Keratinocyte (primary cell): ENCODE measurements around the gene GANAB. TPM values are rescaled to one million over a fixed set of nuclear protein-coding genes. Genes with fewer than 3 reads are reported as not detected.

ENCODE experiments used
- DNase-seq: peaks from one replicate; pipeline ENCODE4 v3.0.0-alpha.2; 2011; ENCODE audit warnings: low read depth, missing footprints, low spot score
- FAIRE-seq: peaks from 2 replicates; lab custom pipeline; 2011; peaks lifted over from hg19 to GRCh38; lab: Jason Lieb, UNC
- H2AFZ ChIP-seq: 2 replicates; pipeline ENCODE4 v1.6.0; 2012; ENCODE audit warnings: low read length, control low read depth, inconsistent platforms; ENCODE audit not compliant: control insufficient read depth
- H3K27ac ChIP-seq: 2 replicates; pipeline ENCODE4 v1.5.1; 2011; ENCODE audit warnings: low read length; ENCODE audit not compliant: control insufficient read depth, insufficient read depth
- H3K27me3 ChIP-seq: 3 replicates; pipeline ENCODE4 v1.6.0; 2011; ENCODE audit warnings: low read length; ENCODE audit not compliant: control insufficient read depth, insufficient read depth; ENCODE audit errors: extremely low read depth
- H3K36me3 ChIP-seq, 2 experiments: 2 replicates in 1 of 2; 3 replicates in 1 of 2; pipeline ENCODE4 v1.5.1; 2011; ENCODE audit warnings: low read length in 2 of 2, mild to moderate bottlenecking in 1 of 2; ENCODE audit not compliant: control insufficient read depth in 2 of 2, insufficient read depth in 2 of 2; ENCODE audit errors: extremely low read depth in 1 of 2
- H3K4me1 ChIP-seq: 3 replicates; pipeline ENCODE4 v1.5.1; 2011; ENCODE audit warnings: low read length; ENCODE audit not compliant: control insufficient read depth, insufficient read depth; ENCODE audit errors: extremely low read depth
- H3K4me2 ChIP-seq: 3 replicates; pipeline ENCODE4 v1.6.0; 2011; ENCODE audit warnings: low read depth, low read length; ENCODE audit not compliant: control insufficient read depth, insufficient read depth; ENCODE audit errors: extremely low read depth
- H3K4me3 ChIP-seq, 3 experiments: fragments of 200-600 bp in 1 of 3; sonication (generic) in 1 of 3; 2 replicates in 2 of 3; 3 replicates in 1 of 3; pipeline ENCODE4 v1.5.1; 2011 to 2016; ENCODE audit warnings: low read length in 3 of 3, mild to moderate bottlenecking in 3 of 3, control low read depth in 2 of 3, inconsistent platforms in 1 of 3, low read depth in 1 of 3, mixed read lengths in 1 of 3, mixed run types in 1 of 3, moderate library complexity in 1 of 3; ENCODE audit not compliant: control insufficient read depth in 2 of 3, insufficient read depth in 2 of 3; ENCODE audit errors: extremely low read depth in 1 of 3
- H3K79me2 ChIP-seq: 2 replicates; pipeline ENCODE4 v1.6.0; 2012; ENCODE audit warnings: low read length; ENCODE audit not compliant: control insufficient read depth, insufficient read depth
- H3K9ac ChIP-seq: 3 replicates; pipeline ENCODE4 v1.6.0; 2011; ENCODE audit warnings: low read length; ENCODE audit not compliant: control insufficient read depth, insufficient read depth; ENCODE audit errors: extremely low read depth
- H3K9me1 ChIP-seq: 3 replicates; pipeline ENCODE4 v1.6.0; 2011; ENCODE audit warnings: low read length; ENCODE audit not compliant: control insufficient read depth, insufficient read depth; ENCODE audit errors: extremely low read depth
- H3K9me3 ChIP-seq: 2 replicates; pipeline ENCODE4 v1.5.1; 2012; ENCODE audit warnings: low read depth, low read length; ENCODE audit not compliant: control insufficient read depth
- H4K20me1 ChIP-seq: 3 replicates; pipeline ENCODE4 v1.6.0; 2011; ENCODE audit warnings: low read length; ENCODE audit not compliant: control insufficient read depth, insufficient read depth; ENCODE audit errors: extremely low read depth
- EZH2 ChIP-seq: IDR thresholded peaks from one replicate; pipeline ENCODE4 v1.6.1; 2012; ENCODE audit warnings: inconsistent platforms, mild to moderate bottlenecking, low read length, moderate library complexity
- dilution Hi-C: fragments of 300-500 bp; cut with MboI; formaldehyde crosslinking; loops from one replicate; pipeline ENCODE4 v1.7.0; 2020; ENCODE audit warnings: low sequenced_read_pairs; ENCODE audit not compliant: extremely low pct_ligation_motif_present
- polyA plus RNA-seq, 5 experiments: library from polyadenylated mRNA; depleted of rRNA in 3 of 5; stranded (reverse) in 3 of 5; stranded (forward) in 1 of 5; unstranded in 1 of 5; fragments of >200 nt; gene quantifications; 1 replicate in 1 of 5; 2 replicates in 3 of 5; 3 replicates in 1 of 5; pipeline versions ENCODE4 v1.2.1 to v1.2.3, GENCODE V29; 2011 to 2012; ENCODE audit warnings: missing spikeins in 2 of 5, low read depth in 1 of 5, low replicate concordance in 1 of 5
- TF ChIP-seq, protein P1 (sequence below), 3 experiments: IDR thresholded peaks in 1 of 3; conservative IDR thresholded peaks in 1 of 3; optimal IDR thresholded peaks in 1 of 3; 2 replicates in 2 of 3; 3 replicates in 1 of 3; pipeline versions ENCODE3 to v1.5.1; 2011; ENCODE audit warnings: low read length in 3 of 3, mild to moderate bottlenecking in 3 of 3, moderate library complexity in 2 of 3, control low read depth in 1 of 3, inconsistent platforms in 1 of 3; ENCODE audit not compliant: insufficient read depth in 2 of 3; ENCODE audit errors: extremely low read depth in 1 of 3

GANAB gene
- polyA plus RNA-seq, 1 donor (not counting 4 experiments of a cell fraction or from before 2014, with no cell fraction given): 153 TPM

DNA sequence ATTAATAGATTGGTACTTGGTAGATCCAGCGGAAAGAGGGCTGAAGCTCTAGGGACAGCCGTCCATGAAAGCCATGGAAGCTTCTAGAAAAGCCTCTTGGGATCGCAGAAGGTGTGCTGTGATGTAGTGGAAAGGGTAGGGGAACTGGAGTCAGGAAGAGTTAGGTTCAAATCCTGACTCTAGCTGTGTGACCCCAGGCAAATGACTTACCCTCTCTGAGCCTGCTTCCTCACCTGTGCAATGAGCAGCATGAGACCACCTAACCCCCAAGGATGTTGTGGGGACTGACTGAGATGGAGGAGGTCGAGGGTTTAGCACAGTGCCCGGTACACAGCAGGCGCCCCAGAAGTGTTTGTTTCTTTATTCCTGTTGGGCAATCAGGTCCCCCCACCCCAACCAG is 36.0 kb downstream of the GANAB start:
- TF ChIP-seq EZH2: no peak
- TF ChIP-seq, protein P1, sequence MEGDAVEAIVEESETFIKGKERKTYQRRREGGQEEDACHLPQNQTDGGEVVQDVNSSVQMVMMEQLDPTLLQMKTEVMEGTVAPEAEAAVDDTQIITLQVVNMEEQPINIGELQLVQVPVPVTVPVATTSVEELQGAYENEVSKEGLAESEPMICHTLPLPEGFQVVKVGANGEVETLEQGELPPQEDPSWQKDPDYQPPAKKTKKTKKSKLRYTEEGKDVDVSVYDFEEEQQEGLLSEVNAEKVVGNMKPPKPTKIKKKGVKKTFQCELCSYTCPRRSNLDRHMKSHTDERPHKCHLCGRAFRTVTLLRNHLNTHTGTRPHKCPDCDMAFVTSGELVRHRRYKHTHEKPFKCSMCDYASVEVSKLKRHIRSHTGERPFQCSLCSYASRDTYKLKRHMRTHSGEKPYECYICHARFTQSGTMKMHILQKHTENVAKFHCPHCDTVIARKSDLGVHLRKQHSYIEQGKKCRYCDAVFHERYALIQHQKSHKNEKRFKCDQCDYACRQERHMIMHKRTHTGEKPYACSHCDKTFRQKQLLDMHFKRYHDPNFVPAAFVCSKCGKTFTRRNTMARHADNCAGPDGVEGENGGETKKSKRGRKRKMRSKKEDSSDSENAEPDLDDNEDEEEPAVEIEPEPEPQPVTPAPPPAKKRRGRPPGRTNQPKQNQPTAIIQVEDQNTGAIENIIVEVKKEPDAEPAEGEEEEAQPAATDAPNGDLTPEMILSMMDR (optimal IDR thresholded peaks at IDR 0.05 in 1 of 3, IDR thresholded peaks at IDR 0.05 in 1 of 3, conservative IDR thresholded peaks at IDR 0.05 in 1 of 3; ENCODE audit: extremely low read depth in 1 of 3, insufficient read depth in 2 of 3, low read length in 3 of 3): no peak
- Histone ChIP-seq H3K4me2 (no peak overlapping the region), H3K9ac (no peak overlapping the region), H3K4me3 (no peak overlapping the region), H3K79me2 (no peaks in the 10 kb centered on the region), H3K27ac (no peak overlapping the region), H4K20me1 (no peaks in the 10 kb centered on the region), H3K36me3 (peaks cover 9 to 14% of the 10 kb centered on the region in 2 experiments), H3K9me1 (no peaks in the 10 kb centered on the region), H3K27me3 (no peaks in the 10 kb centered on the region), H3K4me1 (peaks cover 20% of the 10 kb centered on the region), H3K9me3 (no peaks in the 10 kb centered on the region), H2AFZ (no peak overlapping the region)
- DNase-seq: no peak
- dilution Hi-C loops: no loop called here
- FAIRE-seq: no peak

DNA sequence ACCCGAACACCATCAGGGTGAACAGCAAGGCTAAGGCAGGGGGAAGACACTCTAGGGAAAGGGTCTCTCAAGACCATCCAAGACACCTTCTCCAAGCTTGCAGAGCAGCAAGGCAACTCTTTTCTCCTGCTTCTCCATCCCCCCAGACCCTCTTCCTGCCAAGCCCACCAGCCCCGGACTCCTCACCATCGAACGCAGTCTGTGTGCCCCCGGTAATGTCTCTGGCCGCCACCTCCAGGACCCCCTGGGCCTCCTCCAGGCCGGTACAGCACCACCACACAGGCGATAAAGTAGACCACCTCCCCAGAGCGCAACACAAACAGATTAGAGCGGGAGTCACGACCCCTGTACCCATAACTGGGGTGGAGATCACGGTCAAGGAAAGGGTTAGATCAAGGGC is 37.6 kb downstream of the GANAB start:
- no peak for TF ChIP-seq EZH2
- TF ChIP-seq, protein P1 (optimal IDR thresholded peaks at IDR 0.05 in 1 of 3, IDR thresholded peaks at IDR 0.05 in 1 of 3, conservative IDR thresholded peaks at IDR 0.05 in 1 of 3; ENCODE audit: extremely low read depth in 1 of 3, insufficient read depth in 2 of 3, low read length in 3 of 3): no peak
- dilution Hi-C loops: no loop called here
- H3K27ac ChIP-seq: no peak overlapping the region
- peaks cover 13 to 14% of the 10 kb centered on the region in 2 experiments for H3K36me3 ChIP-seq
- H4K20me1 ChIP-seq: no peaks in the 10 kb centered on the region
- DNase-seq (no peak), FAIRE-seq (no peak)
- no peak overlapping the region for H2AFZ ChIP-seq
- no peaks in the 10 kb centered on the region for H3K27me3 ChIP-seq
- H3K9ac ChIP-seq: no peak overlapping the region
- H3K4me1 ChIP-seq: peaks cover 10% of the 10 kb centered on the region
- H3K4me3 ChIP-seq: no peak overlapping the region
- H3K9me1 ChIP-seq: no peaks in the 10 kb centered on the region
- no peaks in the 10 kb centered on the region for H3K79me2 ChIP-seq
- no peaks in the 10 kb centered on the region for H3K9me3 ChIP-seq
- H3K4me2 ChIP-seq: no peak overlapping the region
